Measurements from ENCODE around the gene CCK.

GRCh38 chr3:42277676-42278075 is 11.7 kb upstream of the CCK start:
- no peak for TF ChIP-seq CTCF (IDR thresholded peaks at IDR 0.05)
- TF ChIP-seq POLR2A (IDR thresholded peaks at IDR 0.05), result no peak

All from gastroesophageal sphincter (tissue), 3 donors.